GM21390 (cell line): Measurements from ENCODE around the gene ZBTB47.
A peak's percentile ranks its signal among the peaks of the same experiment; 100 is the strongest.

Source experiments
- ATAC-seq: cut with Tn5 transposase; IDR thresholded peaks from one replicate; pipeline ENCODE4 v1.9.1; 2021; ENCODE audit not compliant: unreplicated experiment

The ZBTB47 gene

DNA sequence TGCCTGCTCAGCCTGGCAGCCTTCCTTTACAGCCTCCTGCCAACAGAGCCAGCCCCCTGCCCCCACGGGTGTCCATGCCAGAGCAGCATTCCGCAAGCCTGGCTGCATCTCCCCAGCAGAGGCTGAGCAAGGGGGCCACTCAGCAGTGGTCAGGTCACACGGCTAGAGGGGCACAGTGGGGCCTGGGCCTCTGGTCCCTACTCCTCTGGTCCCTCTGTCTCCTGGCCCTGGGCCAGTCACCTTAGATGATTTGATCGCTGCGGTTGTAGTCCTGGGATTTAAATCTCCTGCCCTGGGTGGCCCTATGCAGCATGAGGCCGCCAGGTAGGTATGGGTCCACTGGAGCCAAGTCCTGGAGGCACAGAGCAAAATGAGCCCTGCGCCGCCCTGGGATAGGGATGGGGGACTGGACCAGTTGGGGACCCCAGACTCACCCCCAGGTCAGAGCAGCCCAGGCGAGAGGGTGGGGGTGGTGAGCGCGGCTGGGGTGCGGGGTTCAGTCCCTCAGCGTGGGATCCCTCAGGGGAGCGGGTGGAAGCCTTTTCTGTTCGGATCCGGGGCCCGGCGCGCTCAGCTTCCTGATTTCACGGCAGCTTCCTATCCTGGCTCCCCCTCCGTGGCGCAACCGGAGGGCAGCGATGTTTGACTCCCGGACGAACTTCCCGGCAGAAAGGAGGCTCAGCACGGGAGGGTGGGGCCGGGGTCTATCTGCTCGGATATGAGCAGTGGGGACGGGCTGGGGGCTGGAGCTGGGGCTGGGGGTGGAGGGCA, at the start of gene ZBTB47:
ZBTB47 (plus strand) TSS at position 138 of the 771 bp plus-strand sequence. CDS start 4,659 bp downstream, outside the sequence.
- ATAC-seq, result no peak

DNA sequence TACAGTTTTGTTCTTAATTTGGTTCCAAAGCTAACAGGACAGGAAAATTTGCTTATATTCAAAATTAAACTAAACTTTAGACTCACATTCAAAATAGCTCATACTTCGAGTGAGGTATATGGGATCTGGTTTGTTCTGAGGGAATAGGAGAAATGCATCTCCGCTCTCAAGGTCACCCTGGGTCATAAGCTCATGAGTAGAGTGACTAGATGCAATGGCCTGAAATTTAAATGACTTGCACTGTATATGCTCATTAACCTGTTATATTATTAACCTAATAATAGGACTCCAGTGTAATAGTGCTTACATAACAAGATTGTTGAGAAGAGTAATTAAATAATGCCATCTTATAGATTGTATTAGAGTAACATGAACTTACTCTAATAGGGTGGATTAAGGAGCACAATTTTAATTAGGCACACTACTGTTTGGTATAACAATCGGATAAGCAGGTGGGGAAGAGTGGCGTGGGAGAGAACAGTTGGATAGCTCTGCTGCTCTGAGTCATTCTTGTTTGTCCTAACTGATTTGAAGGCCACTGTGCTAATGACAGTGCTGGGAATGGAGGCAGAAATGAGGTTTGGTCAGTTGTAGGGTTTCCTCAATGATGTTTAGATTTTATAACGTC, 47.8 kb upstream of the ZBTB47 start:
- no peak for ATAC-seq

DNA sequence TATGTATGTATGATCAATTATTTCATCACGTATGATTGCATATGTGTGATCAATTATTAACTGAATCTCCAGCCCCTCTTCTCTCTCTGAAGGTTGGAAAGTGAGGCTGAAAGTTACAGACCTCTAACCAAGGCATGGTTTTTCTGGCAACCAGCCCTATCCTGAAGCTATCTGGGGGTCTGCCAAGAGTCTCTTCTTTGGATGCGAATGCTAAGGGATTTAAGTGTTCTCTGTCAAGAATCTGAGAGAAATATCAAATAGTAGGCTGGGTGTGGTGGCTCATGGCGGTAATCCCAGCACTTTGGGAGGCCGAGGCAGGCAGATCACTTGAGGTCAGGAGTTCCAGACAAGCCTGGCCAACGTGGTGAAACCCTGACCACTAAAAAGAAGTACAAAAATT, 44.9 kb upstream of the ZBTB47 start:
- ATAC-seq, result no peak

DNA sequence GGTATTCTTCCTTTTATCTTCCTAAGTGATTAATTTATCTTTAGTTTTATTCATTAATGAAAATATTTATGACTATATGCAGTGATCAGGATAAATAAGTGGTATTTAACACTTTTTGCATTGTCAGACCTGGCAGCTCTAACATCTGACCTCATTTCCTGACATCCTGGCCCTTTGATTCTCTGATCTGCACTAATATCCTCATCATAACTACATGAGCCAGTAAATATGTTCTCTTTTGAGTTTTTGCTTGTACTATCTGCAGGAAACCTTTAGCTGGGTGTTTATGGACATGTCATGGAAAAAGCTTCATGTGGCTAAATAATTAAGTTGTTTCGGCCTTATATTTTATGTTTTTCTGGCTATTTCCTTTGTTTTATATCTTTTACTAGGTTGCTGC, 42.5 kb upstream of the ZBTB47 start:
- no peak for ATAC-seq

DNA sequence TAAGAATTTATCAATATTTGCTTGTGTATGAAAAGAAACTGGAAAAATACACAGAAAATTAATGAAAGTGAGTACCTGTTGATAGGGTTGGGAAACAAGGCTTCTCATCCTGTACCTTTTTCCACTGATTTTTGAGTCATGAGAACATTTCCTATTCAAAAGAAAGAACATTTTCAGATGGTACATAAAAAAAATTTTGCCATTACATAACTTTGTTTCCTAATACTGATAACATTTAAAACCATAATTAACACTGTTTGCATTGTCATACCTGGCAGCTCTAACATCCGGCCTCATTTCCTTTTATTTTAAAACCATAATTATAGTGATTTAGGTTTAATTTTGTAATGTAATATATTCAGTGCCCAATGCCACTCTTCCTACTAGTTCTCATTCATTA, 41.3 kb upstream of the ZBTB47 start:
- no peak for ATAC-seq

DNA sequence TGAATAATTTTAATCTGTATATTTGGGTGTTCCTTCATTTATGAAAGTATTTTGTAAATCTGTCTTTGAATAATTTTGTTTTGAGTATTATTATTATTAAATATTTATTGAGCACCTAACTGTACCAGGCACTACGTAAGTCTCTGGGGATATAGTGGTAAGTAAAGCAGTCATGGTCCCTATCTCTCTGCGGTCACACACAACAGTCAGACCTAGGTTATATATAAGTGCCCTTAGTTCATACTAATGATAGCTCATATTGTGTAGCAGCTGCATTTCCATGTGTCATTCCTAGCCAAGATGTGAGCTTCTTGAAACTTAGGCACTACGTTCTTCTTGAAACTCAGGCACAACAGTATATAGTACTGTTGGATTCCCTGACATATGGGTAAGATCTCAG, 40.6 kb upstream of the ZBTB47 start:
- ATAC-seq, result no peak

DNA sequence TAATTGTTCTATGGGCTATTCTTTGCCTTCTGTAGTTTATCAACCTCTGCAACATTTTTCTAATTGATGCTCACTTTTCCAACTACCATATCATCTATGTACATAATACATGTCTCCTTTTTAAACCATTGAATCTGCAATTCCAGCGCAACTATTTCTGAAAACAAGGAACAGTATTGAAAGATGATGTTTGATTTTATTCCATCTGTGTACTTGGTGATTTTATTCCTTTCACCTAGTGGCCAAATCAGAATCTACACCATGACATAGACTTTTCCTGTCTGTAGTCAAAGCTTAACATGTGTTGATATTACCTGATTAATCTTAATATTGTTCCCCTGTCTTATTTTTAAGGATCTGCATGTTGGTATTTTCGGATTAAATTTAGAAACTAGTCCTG, 40.0 kb upstream of the ZBTB47 start:
- ATAC-seq, result no peak

DNA sequence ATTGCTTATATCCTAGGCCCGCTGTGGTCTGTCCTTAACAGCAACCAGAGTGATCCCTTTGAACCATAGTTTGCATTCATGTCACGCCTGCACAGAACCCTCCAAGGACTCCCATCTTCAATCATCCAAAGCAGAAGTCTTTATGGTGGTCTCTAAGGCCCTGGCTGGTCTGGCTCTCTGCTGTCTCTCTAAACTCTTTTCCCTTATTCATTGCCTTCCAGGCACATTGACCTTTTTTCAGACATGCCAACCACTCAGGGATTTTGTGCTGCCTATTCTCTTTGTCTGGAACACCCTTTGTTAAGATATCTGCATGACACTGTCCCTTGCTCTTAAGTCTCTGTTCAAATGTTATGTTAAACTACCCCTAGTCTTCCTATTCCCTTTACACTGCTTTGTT, 21.9 kb upstream of the ZBTB47 start:
- ATAC-seq, result no peak

DNA sequence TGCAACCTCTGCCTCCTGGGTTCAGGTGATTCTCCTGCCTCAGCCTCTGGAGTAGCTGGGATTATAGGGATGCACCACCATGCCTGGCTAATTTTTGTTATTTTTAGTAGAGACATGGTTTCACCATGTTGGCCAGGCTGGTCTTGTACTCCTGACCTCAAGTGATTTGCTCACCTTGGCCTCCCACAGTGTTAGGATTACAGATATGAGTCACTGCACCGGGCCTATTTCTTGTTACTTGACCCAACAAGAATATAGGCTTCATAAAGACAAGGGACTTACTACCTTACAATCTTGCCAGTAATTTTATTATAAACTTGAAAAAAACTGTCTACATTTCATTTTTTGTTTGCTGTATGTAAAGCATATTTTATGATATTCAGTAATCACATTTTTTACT, 21.4 kb upstream of the ZBTB47 start:
- ATAC-seq, result no peak

DNA sequence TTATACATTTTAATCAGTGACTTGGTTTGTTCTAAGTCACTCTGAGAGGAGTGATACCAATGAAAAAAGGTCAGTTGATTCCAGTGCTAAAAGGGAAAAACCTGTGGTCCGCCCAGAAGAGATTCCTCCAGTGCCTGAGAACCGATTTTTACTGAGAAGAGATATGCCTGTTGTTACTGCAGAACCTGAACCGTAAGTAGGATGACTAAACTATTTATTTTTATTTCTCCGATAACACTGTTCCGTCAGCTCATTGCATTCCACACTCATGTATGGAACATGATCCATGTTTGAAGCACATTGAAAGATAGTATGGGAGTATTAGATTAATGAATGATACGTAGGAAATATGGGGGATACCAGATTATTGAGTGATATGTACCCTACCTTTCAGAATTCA, 20.0 kb upstream of the ZBTB47 start:
- ATAC-seq, result no peak

DNA sequence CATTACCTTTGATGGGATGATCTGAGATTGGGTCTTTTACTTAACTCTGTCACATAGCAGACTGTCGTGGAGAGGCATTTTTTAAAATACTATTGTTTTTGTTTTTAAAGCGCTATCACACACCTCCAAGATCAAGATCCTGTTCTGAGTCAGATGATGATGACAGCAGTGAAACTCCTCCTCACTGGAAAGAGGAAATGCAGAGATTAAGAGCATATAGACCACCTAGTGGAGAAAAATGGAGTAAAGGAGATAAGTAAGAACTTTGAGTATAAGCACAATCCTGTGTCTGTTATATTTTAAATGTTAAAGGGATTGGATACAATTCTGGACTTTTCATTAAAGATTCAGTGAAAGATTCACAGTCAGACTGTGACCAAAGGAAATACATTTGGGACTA, 18.4 kb upstream of the ZBTB47 start:
- ATAC-seq, result peak; percentile 48

DNA sequence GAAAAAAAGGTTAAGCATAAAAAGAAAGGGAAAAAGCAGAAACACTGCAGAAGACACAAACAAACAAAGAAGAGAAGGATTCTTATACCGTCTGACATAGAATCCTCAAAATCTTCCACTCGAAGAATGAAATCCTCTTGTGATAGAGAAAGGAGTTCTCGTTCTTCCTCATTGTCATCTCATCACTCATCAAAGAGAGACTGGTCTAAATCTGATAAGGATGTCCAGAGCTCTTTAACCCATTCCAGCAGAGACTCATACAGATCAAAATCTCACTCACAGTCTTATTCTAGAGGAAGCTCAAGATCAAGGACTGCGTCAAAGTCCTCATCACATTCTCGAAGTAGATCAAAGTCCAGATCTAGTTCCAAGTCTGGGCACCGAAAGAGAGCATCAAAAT, 16.5 kb upstream of the ZBTB47 start:
- ATAC-seq, result no peak

DNA sequence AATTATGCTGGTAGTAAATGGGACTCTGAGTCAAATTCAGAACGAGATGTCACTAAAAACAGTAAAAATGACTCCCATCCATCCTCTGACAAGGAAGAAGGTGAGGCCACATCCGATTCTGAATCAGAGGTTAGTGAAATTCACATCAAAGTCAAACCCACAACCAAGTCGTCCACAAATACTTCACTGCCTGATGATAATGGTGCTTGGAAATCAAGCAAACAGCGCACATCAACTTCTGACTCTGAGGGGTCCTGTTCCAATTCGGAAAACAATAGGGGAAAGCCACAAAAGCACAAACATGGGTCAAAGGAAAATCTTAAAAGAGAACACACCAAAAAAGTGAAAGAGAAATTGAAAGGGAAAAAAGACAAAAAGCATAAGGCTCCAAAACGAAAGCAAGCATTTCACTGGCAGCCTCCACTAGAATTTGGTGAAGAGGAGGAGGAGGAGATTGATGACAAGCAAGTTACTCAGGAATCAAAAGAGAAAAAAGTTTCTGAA, 15.1 kb upstream of the ZBTB47 start:
- ATAC-seq, result no peak

DNA sequence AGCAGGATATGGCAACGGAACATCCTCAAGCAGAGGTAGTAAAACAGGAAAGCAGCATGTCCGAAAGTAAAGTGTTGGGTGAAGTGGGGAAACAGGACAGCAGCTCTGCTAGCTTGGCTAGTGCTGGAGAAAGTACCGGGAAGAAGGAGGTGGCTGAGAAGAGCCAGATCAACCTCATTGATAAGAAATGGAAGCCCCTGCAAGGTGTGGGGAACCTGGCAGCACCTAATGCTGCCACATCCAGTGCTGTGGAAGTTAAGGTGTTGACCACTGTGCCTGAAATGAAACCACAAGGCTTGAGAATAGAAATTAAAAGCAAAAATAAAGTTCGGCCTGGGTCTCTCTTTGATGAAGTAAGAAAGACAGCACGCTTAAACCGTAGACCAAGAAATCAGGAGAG, 14.3 kb upstream of the ZBTB47 start:
- ATAC-seq, result no peak

DNA sequence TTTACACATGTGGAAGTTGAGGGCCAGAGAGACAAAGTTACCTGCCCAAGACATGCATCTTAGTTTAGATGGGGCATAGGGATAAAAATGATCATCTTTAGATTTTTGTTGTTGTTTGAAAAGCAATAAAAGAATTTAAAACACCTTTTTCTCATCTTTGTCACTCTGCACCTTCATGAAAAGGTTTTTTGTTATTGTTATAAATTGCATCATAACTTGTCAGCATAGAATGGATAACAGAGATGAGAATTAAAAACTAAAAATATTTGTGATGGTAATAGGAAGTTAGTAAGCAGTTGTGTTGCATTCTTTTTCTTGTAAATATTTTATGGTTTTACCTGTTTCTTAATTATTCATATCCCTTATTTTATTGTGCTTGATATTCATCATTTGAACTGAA, 13.4 kb upstream of the ZBTB47 start:
- ATAC-seq, result no peak

DNA sequence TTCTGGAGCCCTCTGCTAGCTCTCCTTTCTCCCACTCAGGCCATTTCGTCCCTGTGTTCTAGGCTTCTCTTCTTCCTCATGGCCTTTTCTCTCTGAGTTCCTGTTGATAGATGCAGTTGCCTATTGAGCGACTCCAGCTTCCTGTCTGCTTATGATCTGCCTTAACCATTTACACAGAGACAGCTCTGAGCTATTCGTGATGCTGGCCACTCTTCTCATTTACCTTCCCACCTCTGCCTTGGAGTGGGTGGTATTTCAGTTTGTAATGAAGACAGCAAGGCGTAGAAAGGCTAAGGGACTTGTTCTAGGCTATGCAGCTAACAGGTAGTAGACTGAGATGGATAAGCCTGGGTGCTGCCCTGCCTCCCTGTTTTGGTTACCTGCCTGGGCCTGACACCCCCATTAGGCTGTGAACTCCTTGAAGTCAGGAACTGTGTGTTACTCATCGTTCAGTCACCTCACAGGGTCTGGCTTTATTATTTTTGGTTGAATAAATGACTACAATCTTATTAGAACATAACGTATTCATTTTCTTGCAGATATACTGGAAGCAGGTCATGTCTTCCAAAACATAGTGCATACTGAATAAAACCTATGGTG, 12.6 kb upstream of the ZBTB47 start:
- ATAC-seq, result no peak

DNA sequence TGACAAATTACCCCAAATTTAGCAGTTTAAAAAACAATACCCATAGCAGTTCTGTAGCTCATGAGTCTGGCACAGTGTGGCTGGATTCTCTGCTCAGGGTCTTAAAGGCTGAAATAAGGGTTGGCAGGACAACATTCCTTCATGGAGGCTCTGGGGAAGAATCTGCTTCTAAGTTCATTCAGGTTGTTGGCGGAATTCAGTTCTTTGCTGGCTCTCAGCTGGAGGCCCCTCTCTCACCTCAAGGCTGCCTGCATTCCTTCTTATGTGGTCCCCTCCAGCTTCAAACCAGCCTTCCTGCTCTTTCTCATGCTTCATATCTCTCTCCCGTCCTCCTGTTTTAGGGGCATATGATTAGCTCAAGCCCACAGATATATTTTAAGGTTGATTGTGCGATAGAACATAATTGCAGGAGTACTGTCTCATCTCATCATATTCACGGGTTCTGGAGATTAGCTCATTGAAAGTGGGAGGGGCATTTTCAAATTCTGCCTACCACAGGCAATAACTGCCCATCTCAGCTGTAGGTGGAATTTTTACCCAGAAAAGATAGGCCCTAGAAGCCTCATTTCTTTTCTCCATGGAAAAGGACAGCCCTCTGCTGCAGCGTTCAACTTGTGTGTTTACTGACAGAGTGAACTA, 5.6 kb upstream of the ZBTB47 start:
- no peak for ATAC-seq

DNA sequence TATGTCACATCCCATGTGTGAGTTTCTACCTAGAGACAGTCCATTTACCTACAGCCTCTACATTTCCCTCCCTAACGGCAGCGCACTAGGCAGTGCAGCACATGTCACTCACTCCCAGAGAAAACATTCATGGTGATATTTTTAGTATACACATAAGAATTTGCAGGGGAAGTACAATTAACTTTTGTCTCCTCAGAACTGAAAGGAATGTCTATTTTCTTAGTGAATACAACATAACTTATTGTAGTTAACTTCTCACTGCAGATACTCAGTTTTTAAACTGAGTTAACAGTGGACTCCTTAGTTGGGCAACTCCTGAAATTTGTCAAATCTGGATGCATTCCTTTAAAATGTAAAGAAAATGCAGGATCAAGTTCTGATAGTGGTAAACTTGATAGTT, 4.5 kb upstream of the ZBTB47 start:
- ATAC-seq, result no peak

DNA sequence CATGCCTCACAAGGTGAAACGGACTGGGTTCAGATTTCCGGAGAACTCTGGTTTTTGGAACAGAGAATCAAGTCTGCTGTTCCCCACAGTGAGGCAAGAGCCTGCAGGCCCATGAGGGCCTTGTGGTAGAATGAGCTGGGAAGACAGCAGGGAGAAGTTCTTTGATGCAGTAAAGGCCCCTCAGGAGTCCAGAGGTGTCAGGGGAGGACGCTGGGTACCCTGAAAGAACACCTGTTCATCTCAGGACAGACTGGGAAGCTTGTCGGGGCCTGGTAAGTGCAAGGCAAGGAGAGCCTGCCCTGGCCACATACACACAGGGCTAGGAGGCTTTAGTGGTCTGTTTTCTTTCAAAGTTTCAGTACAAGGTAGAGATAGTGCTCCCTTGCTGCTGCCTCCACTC, 3.7 kb upstream of the ZBTB47 start:
- no peak for ATAC-seq

DNA sequence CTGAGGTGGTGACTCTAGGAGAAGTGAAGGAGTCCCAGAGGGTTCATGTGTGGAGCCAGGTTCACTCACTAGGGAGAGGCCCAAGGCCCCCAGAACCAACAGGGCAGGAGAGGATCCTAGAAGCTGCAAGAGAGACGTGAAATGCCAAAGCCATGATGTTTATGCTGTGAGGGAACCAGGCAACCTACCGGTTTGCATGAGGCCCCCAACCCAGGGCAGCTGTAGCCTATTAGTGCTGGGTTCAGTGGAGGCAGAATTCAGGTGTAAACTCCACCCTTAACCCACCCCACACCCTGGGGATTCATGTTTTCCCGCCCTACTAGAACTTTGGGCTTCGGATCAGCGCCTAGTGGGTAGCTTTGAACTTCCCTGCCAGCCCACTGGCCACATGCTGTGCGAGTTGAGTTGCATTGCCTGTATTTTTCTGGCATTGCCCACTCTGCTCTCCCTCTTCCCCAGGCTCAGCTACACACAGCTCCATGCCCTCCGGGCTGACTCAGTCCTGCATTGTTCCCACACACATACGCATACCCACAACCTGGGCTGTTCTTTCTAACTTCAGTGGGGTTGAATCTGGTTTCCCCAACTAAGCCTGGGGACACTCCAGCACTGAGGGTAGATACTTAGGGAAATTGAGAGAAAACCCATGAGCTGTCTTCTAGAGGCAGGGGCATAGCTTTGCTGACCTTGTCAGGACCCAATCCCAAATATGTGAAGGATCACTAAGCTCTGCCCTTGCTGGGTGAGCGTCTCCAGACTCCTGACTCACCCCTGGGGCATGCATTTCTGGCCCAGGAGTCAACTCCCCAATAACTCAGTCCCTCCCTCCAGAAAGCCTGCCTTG, 2.0 kb upstream of the ZBTB47 start:
- ATAC-seq, result no peak

DNA sequence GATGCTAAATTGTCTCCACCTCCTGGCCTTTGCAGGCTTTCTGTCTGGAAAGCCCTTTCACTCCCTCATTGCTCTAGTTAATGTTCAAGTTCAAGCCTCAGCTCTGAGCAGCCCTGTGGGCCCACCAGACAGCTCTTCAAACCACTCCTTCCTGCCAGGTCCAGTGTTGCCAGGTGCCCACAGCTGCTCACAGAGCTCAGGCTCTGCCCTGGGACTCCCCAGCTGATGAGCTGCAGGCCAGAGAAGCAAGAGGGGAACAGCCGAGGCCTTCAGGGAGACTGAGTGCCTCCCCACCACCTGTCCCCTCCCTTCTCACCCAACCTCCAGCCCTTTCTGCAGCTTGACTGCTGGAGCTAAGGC, 1.3 kb upstream of the ZBTB47 start:
- ATAC-seq, result peak; percentile 6
